ENCODE results near the gene OR2A2.

Gene OR2A2

GRCh38 chr7:144144426-144144825, 35.0 kb downstream of the OR2A2 start:
- no peak for DNase-seq

DNA sequence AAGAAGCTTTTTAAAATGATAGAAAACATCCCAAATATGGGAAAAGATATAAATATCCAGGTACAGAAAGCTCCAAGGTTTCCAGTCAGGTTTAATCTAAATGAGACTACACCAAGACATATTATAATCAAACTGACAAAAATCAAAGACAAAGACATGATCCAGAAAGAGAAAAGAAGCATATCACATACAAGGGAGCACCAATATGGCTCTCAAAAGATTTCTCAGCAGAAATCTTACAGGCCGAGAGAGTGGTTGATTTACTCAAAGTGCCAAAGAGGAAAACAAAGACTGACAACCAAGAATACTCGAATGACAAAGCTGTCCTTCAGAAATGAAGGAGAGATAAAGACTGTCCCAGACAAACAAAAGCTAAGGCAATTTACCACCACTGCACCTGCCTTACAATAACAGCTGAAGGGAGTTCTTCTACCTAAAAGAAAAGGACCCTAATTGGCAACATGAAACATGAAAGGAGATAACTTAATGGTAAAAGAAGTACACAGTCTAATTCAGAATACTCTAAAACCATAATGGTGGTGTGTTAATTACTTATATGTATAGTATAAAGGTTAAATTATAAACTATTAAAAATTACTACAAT, 38.9 kb downstream of the OR2A2 start:
- DNase-seq = no peak

GRCh38 chr7:144158861-144159260, 49.5 kb downstream of the OR2A2 start:
- no peak for DNase-seq
